Measurements from ENCODE around the gene ADARB1.

Gene ADARB1

DNA sequence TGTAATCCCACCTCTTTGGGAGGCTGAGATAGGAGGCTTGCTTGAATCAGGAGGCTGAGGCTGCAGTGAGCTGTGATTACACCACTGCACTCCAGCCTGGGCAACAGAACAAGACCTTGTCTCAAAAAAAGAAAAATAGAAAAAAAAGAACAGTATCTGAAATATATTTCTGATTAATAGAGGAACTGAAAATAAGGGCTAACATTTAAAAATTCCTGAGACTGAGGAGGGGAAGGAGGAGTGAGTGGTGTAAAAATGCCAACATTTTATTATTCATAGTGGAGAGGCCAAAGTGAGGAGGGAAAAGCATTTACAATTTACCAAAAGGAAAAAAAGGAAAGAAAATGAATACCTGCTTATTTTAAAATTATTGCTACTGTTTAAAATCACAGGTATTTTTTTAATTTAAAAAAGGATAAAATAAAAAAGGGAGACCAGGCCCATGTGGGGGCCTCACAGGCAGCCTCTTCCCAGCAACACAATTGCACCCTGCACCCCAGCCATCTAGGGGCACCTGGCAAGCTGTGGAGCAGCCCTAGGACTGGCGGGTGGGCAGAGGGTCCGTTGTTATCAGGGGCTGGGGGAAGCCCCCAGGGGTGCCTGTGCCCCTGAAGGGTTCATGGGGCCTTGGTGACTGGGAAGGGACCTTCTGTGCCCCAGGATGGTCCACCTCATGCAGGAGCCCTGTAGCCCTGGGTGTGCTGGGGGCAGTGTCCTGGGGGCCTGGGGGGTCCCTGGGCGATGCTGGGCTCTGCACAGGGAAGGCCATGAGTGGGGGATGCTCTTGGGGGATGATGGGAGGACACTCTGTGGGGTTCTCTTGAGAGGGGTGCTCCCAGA is 34.8 kb upstream of the ADARB1 start:
- no peak for DNase-seq

GRCh38 chr21:45040157-45040711 is 34.1 kb upstream of the ADARB1 start:
- no peak for DNase-seq

- DNase-seq: no peak
Observed at GRCh38 chr21:45040739-45041138, 33.6 kb upstream of the ADARB1 start.

GRCh38 chr21:45041351-45041805 is 33.0 kb upstream of the ADARB1 start:
- peak; percentile 28 for DNase-seq

GRCh38 chr21:45041984-45042663 is 32.3 kb upstream of the ADARB1 start:
- no peak for DNase-seq

DNA sequence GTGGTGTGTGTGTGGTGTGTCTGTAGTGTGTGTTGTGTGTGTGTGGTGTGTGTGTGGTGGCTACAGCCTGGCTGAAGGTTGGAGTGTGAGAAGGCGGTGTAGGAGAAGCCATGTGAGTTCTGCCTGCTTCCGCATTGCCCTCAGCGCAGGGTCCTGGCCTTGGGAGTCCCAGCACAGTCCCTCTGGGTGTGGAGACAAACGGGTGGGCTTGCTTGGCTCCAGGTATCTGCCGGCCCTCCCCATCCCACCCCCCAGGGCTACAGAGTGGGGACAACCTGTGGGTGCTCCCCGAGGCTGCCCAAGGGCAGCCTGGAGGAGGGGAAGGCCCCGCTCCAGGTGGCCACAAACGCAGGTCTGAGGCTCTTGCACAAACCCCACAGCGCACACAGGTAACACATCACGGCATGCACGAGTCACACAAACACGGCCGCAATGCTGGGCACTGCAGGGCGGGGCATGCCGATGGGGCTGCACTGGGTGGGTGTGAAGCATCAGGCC is 31.7 kb upstream of the ADARB1 start:
- no peak for DNase-seq

GRCh38 chr21:45043541-45044020 is 30.8 kb upstream of the ADARB1 start:
- no peak for DNase-seq

DNA sequence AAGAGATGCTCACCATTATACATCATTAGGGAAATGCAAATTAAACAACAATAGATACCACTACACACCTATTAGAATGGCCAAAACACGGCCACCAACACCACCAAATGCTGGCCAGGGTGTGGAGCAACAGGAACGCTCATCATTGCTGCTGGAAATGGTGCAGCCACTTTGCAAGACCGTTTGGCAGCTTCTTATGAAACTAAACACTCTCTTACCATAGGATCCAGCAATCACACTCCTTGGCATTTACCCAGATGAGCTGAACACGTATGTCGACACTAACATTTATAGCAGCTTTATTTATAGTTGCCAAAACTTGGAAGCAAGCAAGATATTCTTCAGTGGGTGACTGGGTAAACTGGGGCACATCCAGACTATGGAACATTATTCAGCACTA is 28.9 kb upstream of the ADARB1 start:
- no peak for DNase-seq

DNA sequence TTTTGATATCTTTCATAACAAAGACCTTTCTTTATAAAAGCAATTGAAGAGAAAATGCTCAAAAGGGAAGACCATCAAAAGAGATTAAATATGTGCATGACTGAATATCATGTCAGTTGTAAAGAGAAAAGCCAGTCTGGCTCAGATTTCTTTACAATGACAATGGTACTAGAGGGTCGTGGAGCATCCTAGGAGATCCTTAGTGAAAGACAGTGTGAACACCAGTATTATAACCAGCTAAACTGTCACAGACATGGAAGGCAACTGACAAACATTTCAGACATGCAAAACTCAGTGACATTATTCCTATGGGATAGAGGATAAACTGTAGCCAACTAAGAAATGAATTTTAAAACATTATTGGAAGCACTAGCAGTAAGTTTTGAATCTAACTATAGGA is 27.1 kb upstream of the ADARB1 start:
- no peak for DNase-seq

- DNase-seq: peak; percentile 18
Observed at GRCh38 chr21:45048026-45048698, 26.2 kb upstream of the ADARB1 start.

DNA sequence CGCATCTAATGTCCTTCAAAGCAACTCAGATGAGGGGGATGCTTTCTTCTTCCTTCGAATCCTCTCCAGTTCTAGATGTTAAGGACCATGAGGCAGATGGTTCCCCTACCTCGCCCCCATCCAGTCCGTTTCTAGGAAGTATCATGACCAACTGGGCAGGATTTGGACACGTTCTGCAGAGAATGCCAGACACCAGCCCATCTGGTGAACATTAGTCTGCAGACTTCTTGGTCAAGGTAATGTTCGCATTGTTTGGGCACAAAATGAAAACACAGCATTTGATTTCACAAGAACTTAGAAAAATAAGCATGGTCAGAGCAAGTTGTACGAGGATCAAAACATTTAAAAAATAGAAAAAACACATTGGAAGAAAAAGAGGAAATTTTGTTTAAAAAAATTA is 25.4 kb upstream of the ADARB1 start:
- DNase-seq: no peak

DNA sequence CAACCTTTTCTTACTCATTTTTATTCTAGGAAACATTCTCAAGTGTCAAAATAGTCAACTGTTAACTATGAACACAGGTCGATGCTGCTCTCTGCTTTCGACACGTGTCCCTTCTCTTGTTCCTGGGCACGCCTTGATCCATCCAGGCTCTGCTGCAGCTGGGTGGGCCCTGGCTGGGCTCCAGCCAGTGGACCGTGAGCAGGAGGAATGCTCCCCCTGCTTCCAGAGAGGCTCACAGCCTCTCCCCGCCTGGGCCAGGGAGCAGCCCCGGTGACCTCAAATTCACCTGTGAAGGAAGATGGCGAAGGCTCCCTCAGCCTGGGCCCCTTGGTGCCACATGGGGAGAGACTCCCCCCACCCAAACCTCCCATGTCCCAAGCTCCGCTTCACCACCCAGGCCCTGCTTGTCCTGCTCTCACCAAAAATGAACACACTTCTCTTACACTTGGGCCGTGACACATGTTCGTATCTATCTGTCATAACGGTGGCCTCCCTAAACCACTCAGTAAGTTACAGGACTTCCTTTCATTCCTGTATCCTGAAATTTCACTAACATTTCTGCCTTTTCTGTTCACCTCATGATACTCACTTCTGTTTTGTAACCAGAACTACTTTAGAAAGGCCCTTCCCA is 24.6 kb upstream of the ADARB1 start:
- DNase-seq: no peak

GRCh38 chr21:45050345-45050796 is 24.0 kb upstream of the ADARB1 start:
- no peak for DNase-seq

- no peak for DNase-seq
Observed at GRCh38 chr21:45050797-45051489, 23.4 kb upstream of the ADARB1 start.

DNA sequence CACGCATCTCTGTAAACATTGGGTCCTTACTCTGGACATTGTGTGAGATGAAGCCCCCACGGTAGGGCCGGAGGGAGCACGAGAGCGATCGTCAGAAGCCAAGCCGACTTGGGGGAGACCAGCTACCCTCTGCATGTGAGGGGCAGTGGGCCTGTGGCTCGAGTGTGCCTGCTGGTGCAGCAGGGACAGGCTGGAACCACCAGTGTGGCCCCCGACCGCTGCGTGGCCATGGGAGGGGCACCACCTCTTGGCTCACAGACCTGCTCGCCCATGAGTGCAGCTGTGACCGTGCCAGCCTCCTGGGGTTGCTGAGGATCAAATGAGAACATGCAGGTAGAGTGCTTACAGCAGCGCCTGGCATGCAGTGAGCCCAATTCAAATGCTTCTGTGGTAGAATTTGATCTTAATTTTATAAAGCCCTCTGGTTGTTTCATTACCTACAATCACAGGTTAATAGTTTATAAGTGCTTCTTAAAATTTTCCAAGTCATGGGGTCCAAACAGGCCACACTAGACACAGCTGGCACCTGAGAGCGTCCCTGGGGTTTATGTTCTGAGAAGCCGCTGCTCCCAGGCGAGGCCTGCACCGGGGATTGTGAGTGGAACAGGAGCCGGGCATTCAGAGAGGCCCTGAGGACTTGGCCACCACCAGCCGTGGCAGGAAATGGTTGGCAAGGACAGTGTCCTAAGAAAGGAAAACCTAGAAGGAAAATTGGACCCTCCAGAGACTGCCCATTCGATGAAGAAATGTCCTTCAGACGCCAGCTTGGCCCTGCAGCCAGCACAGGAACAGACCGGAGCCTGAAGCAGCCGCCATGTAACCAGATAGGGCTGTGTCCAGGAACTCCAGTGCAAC is 22.6 kb upstream of the ADARB1 start:
- DNase-seq: no peak

- no peak for DNase-seq
Observed at GRCh38 chr21:45052960-45053359, 21.4 kb upstream of the ADARB1 start.

GRCh38 chr21:45053561-45054226 is 20.7 kb upstream of the ADARB1 start:
- no peak for DNase-seq

DNA sequence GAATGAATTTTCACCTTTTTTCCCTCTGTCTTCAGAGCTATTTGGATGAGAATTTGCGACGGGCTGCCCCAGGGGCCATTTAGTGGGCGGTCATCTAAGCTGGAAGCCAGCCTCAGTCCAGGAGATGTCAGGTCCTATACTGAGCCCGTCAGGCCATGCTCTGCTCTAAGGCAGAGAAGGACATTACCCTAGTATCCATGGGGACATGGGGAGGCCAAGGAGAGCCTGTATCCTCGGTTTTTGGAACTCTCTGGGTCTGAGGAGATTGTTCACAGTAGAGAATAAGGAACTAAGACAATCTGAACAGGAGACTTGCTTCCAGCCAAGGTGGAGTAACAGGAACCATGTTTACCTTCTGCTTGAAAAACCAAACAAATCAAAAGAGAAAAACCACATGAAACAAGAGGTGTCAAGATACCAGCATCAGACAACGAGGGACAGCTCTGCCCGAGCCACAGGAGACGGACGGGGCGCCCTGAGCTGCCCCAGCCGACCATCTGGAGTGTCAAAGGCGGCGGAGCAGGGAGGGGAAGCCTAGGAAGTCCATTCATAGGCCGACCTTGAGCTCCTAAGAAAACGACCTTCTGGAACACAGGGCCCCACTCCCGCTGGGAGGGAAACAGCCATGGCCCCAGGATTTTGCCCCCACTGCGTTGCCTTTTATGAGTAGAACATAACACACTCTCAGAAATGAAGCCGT is 20.0 kb upstream of the ADARB1 start:
- no peak for DNase-seq

DNA sequence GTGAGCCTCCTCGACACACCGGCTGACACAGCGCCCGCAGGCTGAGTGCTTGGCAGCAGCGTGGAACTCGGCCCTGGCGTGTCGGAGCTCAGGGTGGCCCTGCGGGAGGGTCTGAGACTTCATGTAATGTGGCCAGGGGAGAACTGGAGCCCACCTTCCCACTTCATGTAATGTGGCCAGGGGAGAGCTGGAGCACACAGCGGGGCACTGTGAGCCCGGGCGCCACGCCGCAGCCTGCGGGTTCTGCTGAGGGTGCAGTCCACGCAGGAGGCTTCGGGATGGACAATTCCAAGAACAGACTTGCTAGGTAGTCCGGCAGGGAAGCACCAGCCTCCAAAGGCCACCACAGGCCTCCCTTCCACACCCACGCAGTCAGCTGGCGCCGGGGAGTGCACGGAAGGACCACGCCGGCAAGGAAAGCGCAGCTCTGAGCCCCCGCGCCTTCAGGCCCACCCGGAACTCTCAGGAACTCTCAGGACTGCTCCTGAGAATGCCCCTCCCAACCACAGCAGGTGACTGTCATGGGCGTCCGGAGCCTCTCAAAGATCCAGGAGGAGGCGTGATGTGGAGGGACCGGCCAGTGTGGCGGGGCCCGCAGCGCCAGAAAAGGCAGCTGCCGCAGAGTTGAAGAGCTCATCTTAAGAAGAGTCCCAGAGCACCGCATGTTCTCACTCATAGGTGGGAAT is 19.3 kb upstream of the ADARB1 start:
- peak; percentile 44 for DNase-seq

Measured in OCI-M1 (cell line).